ENCODE data around the gene DCLK2.

DCLK2 gene

DNA sequence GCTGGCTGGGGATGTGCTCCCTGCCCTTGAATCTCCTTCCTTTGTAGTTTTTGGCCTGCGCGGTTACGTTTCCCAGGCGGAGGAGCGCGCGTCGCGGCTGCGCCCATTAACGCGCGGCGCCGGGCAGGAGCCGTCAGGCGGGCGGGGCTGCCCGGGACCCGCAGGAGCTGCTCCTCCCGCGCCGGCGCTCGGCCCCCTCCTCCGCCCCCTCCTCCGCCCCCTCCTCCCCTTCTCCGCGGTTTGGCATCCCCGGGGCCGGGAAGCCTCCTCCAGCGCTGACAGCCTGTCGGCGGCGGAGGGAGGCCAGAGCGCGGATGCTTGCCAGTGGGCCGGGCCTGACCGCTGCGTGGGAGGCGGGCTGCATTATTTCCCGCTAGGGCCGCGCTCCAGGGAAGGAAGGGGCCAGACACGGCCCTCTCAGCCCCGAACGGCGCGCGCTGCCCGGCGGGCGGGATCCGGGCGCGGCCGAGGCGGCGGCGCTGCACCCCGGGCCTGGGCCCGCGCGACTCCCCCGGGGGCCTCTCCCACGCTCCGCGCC lies at the start of gene DCLK2:
DCLK2 (plus strand) TSS at position 405 of the 538 bp plus-strand sequence. CDS start 583 bp downstream, outside the sequence.
- FAIRE-seq, result no peak

DNA sequence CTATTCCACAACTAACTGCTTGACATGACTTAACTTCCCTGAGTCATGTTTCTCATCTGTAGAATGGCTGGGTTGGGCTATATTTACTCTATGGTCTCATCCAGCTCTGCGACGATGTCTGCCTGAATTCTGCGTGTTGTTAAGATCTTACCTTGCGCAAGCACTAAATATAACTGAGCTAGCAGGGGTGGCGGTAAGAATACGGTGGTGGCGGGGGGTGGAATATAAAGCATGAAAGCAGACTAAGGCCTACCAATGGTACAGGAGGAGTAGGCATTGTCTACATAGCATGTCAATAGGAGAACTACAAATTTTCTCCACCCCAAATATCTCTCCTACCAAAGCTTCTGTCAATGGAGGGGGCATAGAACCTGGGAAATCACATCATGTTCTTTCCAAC lies 45.7 kb upstream of the DCLK2 start:
- no peak for FAIRE-seq

DNA sequence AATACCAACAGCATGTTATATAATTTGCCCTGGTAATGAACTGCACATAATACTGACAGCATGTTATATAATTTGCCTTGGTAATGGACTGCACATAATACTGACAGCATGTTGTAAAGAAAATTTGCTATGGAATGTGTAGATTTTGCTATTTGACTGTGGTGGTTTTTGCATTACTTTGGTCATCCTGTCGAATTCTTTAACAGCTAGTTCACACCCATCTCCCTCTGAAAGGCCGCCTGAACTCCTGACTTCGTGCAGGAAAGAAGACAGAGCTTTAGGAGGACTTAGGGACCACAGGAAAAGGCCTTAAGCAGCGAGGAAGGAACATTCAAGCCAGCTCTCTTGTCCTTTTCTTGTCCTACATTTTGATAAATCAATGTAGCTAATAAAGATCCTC lies 45.2 kb upstream of the DCLK2 start:
- FAIRE-seq, result no peak

DNA sequence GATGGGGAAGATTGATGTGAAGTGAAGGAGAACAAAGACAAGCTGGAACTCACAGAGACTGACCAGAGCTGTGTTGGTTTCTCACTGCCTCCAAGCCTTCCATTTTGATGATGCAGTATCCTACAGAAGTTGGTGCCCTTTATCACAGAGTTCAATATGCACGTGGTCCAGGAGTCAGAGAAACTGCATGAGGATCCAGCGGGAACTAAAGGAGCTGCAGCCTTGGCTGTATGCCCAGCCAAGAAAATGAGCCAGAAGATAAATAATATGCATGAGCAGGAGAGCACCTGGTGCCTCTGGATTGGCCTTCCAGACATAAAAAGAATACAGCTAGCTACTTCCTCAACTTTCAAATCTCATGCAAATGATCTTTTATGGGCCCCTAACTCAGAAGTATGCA lies 44.3 kb upstream of the DCLK2 start:
- no peak for FAIRE-seq

DNA sequence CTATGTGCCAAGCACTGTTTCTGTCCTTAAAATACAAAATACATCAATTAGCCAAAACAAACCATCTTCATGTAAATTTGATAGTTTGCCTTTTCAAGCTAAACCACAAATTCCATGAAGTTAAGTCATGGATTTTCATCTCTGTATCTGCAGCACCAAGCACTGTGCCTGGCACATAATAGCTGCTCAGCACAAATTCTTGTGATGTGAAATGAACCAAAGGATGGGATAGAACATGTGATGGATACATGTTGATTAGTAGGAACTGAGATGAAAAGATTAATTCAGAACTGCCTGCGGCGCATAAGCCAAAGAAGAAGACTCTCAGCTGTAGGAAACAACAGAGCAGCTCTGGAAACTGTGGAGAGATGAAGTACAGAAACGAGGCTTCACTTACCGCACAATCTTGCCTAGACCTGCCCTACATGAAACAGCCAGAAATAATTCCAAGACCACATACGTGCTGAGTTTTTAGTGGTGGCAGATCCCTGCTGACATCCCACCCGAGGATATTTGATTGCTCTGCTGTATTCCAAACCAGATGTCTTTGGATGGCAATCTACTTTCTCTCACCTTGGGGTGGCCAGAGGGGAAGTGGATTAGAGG lies 40.9 kb upstream of the DCLK2 start:
- no peak for FAIRE-seq

DNA sequence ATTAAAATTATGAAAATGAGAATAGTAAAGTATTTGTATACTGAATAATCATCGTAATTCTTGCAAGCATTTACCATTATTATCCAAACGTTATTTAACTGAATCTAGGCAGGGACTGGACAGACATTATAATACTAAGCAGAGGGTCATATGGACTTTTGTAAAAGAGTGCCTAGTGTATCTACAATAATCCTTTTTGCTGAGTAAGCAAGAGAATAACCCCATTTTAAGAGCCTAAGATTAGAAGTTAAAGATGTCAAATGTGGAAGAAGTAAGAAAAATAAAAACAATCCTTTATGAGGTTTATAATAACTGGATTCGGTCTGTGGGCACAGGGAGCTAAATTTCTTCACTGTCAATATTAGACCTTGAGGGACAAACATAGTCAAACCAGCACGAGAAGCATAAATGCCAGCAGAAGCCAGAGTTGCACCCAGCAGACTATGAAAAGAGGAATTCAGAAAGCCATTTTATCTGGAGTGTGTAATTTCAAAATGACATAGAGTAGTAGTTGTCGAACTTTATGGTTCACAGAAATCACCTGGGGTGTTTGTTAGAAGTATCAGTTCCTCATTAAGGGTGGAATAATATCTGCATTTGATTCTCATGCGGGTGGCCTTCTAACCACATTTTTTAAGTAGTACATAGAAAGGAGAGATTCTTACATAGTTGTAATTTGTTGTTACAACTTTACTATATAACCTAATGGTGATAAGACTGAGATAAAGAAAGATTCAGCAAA lies 39.7 kb upstream of the DCLK2 start:
- FAIRE-seq, result no peak

DNA sequence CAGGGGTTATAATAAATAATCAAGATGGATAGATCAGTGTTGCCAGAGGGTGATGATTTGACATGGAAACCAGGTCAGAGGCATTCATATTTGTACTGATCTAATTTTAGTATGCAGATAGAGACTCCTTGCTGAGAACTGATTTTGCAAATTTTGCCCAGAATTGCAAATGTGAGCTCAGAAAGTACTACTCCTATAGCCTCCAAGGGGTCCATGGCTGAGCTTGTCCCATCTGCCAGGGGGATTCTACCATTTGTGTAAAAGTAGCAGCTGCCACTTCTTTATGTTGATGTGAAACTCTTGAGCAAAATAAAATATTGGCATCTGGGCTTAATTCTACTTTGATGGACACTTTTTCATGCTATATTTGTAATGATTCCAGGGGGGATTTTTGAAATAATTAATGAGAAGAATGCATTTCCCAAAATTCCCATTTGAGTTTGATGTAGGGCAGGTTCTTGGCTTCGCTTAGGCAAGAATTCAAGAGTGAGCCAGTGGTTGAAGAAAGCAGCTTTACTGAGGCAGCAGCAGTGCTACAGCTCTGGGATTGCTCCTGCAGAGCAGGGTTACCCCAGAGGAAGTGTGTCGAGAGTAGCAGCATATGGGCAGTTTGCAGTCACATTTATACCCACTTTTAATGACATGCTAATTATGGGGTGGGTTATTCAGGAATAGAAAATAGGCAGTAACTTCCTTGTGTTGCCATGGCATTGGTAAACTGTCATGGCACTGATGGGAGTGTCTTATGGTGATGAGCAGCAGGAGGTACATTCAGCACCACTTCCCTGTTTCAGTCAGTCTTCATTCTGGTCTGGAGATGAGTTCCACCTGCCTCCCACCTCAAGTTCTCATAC lies 38.7 kb upstream of the DCLK2 start:
- FAIRE-seq, result no peak

DNA sequence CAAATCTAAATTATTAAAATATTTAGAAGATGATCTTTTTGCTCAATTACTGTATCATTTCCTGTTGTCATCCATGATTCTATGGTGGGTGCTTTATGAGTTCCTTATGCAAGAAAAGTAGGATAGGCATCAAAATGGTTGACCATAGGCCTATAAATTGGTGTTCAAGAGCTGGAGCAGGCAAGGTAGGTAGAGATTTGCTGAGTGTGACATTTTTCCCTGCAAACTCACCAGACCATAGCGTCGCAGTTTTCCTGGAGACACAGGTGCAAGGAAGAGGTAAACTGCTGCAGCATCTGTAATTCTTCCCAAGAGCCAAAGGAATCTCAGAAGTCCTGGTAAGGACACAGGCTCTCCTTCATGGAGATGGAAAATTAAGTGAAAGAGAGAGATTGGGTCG lies 33.7 kb upstream of the DCLK2 start:
- no peak for FAIRE-seq

DNA sequence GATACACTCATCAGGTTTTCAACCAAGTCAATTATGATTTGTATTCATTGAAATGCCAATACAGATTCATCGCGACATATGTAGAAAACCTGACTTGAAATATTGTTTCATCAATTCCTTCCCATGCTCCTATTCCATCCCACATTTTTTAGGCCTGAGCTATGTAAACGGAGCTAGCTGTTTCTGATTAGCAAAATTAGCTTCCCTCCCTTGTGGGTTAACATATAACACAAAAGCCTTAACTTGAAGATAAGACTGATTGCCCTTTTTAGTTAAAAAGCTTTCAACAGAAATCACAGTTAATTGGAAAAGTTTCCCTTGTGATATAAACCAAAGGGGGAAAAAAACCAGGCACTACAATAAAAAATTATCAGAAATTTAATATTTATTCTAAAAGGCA lies 32.8 kb upstream of the DCLK2 start:
- FAIRE-seq, result no peak

DNA sequence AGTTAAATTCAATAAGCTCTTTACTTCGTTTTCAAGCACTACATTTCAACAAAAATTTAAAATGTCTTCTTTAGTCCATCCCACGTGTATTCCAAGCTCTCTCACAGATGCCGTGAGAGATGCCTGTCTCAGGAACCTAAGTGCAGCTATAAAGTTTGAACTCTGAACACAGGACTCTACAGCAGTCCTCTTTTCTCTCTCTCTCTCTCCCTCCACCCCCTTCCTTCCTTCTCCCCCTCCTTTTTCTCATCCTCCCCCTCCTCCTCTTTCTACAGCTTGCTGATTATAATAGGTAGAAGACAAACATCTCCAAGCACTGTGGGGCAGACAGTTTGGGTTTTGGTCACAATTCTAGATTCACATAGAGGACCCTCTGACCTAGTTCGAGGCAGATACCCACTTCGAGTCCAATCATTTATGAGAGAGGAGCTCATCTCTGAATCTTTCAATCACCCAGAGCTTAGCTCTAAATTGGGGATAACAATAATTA lies 31.5 kb upstream of the DCLK2 start:
- FAIRE-seq, result no peak

DNA sequence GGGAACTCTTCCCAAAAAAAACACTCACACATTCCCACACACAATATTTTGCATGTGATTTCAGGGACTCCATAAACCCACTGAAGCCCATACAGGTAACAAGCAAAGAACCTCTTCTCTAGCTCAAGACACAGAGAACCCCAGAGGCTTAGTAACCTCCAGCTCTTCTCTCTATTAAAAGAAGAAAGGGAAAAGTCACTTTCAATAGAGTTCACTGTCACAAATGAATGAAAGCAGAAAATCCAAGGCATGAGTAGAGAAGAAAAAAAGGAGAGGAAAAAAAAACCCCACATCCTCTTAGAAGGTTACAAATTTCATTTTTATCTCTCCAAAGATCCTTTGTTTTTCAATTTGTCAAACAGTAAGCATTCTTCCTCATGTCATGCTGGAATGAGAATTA lies 30.7 kb upstream of the DCLK2 start:
- no peak for FAIRE-seq

DNA sequence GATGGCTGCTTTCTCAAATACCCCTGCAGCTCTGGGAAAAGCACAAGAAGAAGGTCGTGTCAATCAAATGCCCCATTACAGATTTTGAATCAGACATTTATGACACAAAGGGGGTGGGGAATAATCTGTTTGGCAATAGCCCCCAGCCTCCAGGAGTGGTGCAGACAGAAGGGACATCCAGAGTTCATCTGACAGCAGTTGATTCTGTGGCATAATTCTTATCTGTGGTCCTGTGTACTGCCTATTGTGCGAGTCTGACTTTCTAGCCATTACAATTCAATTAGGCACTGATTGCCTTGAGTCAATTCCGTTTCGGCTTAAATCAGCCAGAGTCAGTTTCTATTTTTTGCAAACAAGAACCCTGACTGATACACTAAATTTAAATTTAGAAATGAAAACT lies 28.6 kb upstream of the DCLK2 start:
- FAIRE-seq, result no peak

DNA sequence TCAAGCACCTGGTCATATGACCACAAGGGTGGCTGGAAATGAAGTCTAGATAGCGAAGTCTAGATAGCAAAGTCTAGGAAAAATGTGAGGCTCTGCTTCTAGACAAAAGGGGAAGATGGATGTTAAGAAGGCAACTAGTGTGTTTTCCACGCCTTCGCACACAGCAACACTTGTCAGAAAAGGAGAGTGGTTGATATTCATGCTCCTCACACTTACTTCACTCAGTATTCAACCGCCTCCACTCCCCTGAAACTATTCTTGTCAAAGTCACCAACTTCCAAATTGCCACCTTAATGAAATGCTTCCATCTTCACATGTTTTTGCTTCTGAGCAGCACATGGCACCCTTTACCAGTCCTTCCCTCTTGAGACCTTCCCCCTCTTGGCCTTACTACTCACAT lies 27.7 kb upstream of the DCLK2 start:
- no peak for FAIRE-seq

DNA sequence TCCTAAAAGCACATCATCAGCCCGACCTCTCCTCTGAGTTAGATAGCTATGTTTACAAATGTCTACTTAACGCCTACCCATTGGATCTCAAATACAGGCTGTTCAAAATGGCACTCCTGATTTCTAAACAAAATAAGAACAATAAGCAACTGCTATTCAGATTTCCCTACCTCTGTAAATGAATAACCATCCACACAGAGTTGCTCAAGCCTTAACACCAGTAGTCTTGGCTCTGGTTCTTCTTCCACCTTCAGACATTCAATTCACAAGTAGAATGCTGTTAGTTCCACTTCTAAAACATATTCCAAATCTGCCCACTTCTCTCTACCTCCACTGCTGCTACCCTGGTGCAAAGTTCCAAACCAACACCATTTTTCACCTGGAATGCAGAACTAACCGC lies 27.1 kb upstream of the DCLK2 start:
- FAIRE-seq, result no peak

DNA sequence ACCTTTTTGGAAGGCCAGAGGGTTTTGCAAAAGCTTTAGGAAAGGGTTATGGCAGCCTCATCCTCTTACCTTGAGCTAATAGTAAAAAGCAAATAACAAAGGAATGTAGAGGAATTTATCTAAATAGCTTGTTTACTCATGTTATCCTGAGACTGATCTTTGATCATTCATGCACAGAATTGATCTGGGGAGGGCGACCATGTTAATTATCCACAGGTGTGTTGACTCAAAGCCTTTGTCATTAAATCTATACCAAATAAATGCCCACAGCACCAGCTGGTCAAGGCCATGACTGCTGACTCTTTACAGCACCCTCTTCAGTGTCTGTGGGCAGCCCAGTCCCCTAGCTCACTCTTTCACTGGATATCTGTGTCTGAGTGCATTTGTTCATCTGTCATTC lies 22.8 kb upstream of the DCLK2 start:
- FAIRE-seq, result no peak

DNA sequence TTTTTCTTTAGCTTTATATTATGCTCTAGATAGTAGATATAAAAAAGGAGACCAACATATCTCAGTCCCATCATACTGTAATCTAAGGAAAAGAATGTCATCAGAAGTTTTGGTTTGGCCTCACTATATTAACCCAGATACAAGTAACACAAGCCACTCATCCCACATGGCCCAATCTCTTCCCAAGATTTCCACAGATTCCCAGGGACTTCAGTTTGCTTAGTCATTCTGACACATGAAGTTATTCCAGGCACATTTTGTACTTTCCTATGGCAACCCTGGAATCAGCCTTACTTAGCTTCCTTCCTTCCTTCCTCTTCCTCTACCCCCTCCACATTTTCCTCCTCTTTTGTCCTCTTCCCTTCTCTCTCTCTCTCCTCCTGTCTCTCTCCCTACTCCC lies 21.7 kb upstream of the DCLK2 start:
- no peak for FAIRE-seq

DNA sequence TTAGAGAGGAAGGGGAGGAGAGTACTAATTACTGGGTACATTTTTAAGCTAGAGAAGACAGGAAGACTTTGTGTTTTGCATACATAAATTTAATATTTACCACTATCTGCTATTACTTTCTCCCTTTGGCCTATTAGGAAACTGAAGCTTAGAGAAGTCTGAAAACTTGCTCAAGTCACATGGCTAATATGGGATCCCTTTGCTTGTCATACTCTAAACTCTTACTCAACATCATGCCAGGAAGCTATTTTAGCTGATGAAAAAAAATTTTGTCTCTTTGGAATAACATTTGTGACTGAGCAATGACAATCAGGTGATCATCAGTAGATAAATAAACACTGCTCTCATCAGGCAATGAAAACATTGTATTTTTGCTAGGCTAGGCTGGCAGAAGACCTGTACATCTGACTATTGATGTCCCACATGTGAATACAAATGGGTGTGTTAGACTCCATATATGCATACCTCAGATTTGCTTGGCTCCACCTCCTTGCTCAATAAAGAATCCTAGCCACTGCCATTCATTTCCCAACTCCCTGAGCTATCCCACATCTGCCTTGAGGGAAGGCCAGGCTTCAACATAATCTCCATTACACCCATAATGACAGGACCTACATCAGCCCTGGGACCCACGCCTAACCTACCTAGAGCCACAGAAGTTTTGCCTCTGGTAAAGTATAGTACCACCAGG lies 17.0 kb upstream of the DCLK2 start:
- no peak for FAIRE-seq

DNA sequence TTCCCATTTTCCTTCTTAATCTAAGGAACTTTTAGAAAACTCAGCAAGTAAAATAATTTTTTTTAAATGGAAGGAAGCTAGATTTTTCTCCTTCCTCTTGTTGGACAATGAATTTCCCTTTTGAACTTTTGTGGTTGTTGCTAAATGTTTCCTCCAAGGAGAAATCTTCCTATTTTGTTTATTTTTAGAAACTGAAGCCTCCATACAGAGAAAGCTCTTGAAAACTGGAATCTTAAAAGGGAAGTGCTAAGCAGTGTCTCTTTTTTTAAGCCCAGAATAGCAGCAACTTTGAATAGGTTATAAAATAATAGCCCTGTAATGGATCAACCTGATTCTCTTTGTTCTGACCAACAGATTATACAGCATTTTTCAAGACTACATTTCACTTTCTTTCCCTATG lies 15.1 kb upstream of the DCLK2 start:
- no peak for FAIRE-seq

DNA sequence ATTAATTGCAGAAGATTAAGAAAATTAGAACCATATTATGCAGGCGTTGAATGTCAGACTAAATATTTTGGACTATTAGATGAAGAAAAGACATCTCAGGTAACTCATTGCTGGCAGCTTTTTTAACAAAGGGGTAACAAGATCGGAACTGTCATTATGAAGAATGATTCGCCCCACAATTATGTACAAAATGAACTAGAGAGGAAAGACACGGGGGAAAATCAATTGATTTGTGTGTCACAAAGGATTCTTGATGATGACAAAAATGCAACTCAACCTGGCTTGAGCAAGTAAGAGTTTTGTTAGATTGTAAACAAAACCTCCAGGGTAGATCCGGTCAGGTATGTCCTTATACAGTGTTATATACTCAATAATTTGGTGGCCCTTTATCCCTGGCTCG lies 12.5 kb upstream of the DCLK2 start:
- FAIRE-seq, result no peak

DNA sequence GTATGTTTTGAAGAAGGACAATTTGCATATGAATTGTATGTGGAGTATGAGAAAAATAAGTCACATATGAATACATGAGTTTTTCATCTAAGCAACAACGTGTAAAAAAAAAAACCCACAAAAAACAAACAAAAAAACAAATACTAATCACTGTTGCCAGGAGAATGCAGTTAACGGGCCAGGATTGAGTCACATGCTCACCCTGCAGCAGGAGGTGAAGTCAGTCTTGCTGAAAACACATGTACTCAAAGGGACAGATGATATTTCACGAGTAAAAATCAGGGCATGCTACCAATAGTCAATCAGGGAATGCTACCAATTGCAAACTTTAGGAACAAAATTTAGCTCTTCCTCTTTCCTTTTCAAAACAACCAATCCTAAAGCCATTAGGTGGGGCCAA lies 10.4 kb upstream of the DCLK2 start:
- no peak for FAIRE-seq

DNA sequence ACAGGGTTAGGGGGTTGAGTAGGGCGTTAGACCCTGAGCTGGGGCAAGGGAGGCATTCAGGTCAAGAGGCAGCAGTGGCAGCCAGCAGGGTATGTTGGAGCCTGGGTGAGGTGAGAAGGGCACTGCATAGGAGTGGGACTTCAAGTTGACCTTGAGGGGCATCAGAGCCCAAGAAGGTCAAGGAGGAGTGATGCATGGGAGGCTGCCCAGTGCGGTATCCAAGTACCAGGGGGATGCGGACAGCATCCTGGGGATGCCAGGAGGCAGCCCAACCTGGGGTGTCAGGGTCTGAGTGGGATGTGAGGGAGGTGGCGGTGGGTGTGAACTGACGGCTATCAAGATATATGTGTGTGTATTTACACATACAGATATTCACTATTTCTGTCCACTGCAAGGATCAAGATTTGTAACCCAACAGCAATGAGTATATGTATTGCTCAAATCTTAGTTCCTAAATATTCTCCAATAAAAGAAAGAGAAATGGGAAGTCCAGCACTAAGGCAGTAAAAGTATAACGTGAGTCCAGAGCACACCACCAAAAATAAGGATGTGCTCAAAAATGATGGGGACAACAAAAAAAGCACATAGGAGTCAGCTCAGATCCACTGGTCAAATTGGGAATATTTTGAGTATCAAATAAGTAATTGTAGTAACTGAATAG lies 9.8 kb upstream of the DCLK2 start:
- no peak for FAIRE-seq

DNA sequence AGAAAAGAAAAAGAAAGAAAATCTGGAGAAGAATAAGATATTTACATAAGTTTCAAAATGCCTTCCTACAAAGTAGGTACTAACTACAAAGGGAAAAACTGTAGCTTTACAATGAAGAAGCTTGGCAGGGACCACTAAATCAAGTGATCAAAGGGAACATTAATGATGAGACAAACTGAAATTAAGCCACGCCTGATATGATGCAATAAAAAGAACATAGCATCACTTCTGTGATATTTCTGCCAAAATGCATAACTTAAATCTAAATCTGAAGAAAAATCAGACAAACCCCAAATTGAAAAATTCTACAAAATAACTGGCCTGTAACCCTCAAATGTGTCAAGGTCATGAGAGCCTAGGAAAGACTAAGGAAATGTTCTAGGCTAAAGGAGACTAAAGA lies 8.9 kb upstream of the DCLK2 start:
- FAIRE-seq, result no peak
